CMK (cell line): Measurements from ENCODE around the gene GSKIP.

Source experiments
- DNase-seq: peaks from one replicate; pipeline ENCODE4 v3.0.0-alpha.2; 2010; ENCODE audit warnings: low read depth

Gene GSKIP

GRCh38 chr14:96380735-96381134, 17.4 kb downstream of the GSKIP start:
- DNase-seq = no peak

GRCh38 chr14:96383445-96383844, 20.1 kb downstream of the GSKIP start:
- DNase-seq = no peak

- no peak for DNase-seq
Measured at GRCh38 chr14:96384053-96384452, 20.7 kb downstream of the GSKIP start.

- DNase-seq = no peak
Measured at GRCh38 chr14:96384740-96385139, 21.4 kb downstream of the GSKIP start.

- DNase-seq = no peak
Measured at GRCh38 chr14:96385385-96385784, 22.1 kb downstream of the GSKIP start.

GRCh38 chr14:96390965-96391292, 27.6 kb downstream of the GSKIP start:
- DNase-seq = no peak

- DNase-seq = peak; percentile 84
Measured at GRCh38 chr14:96391293-96392118, 28.2 kb downstream of the GSKIP start.

GRCh38 chr14:96393071-96393691, 29.9 kb downstream of the GSKIP start:
- DNase-seq = no peak

GRCh38 chr14:96394047-96394815, 30.9 kb downstream of the GSKIP start:
- DNase-seq = no peak

- DNase-seq = no peak
Measured at GRCh38 chr14:96398432-96398831, 35.1 kb downstream of the GSKIP start.

GRCh38 chr14:96398921-96399320, 35.6 kb downstream of the GSKIP start:
- DNase-seq = no peak

- DNase-seq = no peak
Measured at GRCh38 chr14:96399405-96399804, 36.1 kb downstream of the GSKIP start.

GRCh38 chr14:96400495-96400894, 37.2 kb downstream of the GSKIP start:
- no peak for DNase-seq

GRCh38 chr14:96403409-96403808, 40.1 kb downstream of the GSKIP start:
- DNase-seq = no peak

- DNase-seq = no peak
Measured at GRCh38 chr14:96405677-96406076, 42.4 kb downstream of the GSKIP start.

- peak; percentile 35 for DNase-seq
Measured at GRCh38 chr14:96407935-96408570, 44.7 kb downstream of the GSKIP start.

GRCh38 chr14:96408608-96409007, 45.3 kb downstream of the GSKIP start:
- no peak for DNase-seq

- no peak for DNase-seq
Measured at GRCh38 chr14:96409701-96410100, 46.4 kb downstream of the GSKIP start.

GRCh38 chr14:96410119-96410518, 46.8 kb downstream of the GSKIP start:
- DNase-seq = no peak

- no peak for DNase-seq
Measured at GRCh38 chr14:96413526-96413925, 50.2 kb downstream of the GSKIP start.

GRCh38 chr14:96415559-96415958, 52.2 kb downstream of the GSKIP start:
- no peak for DNase-seq

GRCh38 chr14:96416292-96416691, 53.0 kb downstream of the GSKIP start:
- no peak for DNase-seq

GRCh38 chr14:96417254-96417653, 53.9 kb downstream of the GSKIP start:
- no peak for DNase-seq
